ENCODE results near the gene BCL11B.

DNA sequence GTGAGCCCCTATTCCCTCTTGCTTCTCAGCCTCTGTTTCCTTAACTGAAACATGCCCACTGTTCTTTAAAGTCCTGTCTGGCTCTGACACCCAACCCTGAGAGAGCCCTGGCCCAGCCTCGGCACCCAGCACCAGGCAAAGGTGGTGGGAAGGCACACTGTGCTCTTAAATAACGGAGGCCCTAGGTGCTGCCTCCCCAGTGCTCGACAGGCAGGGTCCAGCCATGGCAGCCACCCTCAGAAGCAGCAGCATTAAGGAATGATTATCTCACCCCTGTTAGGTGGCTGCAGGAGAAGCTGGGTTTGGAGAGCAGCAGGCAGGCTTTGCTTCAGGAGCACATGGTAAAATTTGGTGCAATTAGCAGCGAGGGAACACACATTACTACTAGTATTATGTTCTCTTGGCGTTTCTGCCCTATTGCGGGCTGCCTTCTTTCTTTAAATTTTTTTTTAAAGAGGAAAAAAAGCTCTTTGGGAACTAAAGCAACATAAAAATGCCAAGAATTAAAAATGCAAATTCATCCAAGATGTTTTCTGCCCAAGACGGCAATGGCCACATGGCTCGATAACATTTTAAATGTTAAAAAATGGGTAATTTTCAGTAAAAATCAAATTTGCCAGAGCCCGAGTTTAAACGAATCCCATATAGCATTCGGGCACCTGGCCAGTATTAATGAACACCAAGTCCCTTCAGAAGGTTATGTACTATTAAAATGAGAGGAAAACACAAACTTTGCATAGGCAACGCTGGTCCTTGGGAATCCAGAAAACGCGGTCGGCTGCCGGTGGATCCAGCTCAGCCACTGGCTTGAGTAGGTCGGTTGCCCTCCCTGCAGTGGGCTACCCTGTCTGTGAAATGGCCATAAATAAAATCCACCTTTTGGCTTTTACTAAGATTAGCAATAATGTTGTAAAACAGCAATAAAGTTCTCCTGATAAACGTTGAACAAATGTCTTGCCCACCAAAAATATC is 152.2 kb downstream of the BCL11B start:
- TF ChIP-seq BCOR (IDR thresholded peaks at IDR 0.05) (no peak), ZFP36 (IDR thresholded peaks at IDR 0.05; ENCODE audit: low read depth, low read length, partially characterized antibody) (no peak), ZFP30 (CRISPR knock-in tag; IDR thresholded peaks at IDR 0.05; ENCODE audit: borderline replicate concordance) (no peak), SMAD3 (CRISPR knock-in tag; conservative IDR thresholded peaks at IDR 0.05) (no peak), NR2C1 (IDR thresholded peaks at IDR 0.05) (no peak), NR2C1 (tag; IDR thresholded peaks at IDR 0.05) (no peak), SREBF1 (IDR thresholded peaks at IDR 0.05; ENCODE audit: borderline replicate concordance, low read depth, low read length) (no peak), POLR2AphosphoS5 (IDR thresholded peaks at IDR 0.05; ENCODE audit: control insufficient read depth, insufficient read depth, low read depth, low read length) (no peak), POLR2A (conservative IDR thresholded peaks at IDR 0.05) (no peak), ZNF12 (CRISPR knock-in tag; IDR thresholded peaks at IDR 0.05) (no peak), MAFK (IDR thresholded peaks at IDR 0.05; ENCODE audit: low read length) (no peak), EZH2 (IDR thresholded peaks at IDR 0.05; ENCODE audit: borderline replicate concordance, low read depth, low read length) (no peak), SREBF2 (CRISPR knock-in tag; IDR thresholded peaks at IDR 0.05) (no peak)
- TF ChIP-seq, protein P1, sequence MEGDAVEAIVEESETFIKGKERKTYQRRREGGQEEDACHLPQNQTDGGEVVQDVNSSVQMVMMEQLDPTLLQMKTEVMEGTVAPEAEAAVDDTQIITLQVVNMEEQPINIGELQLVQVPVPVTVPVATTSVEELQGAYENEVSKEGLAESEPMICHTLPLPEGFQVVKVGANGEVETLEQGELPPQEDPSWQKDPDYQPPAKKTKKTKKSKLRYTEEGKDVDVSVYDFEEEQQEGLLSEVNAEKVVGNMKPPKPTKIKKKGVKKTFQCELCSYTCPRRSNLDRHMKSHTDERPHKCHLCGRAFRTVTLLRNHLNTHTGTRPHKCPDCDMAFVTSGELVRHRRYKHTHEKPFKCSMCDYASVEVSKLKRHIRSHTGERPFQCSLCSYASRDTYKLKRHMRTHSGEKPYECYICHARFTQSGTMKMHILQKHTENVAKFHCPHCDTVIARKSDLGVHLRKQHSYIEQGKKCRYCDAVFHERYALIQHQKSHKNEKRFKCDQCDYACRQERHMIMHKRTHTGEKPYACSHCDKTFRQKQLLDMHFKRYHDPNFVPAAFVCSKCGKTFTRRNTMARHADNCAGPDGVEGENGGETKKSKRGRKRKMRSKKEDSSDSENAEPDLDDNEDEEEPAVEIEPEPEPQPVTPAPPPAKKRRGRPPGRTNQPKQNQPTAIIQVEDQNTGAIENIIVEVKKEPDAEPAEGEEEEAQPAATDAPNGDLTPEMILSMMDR (IDR thresholded peaks at IDR 0.05 in 2 of 3, conservative IDR thresholded peaks at IDR 0.05 in 1 of 3; ENCODE audit: insufficient read depth in 2 of 3, low read depth in 1 of 3, low read length in 3 of 3) = no peak
- TF ChIP-seq, protein P2, sequence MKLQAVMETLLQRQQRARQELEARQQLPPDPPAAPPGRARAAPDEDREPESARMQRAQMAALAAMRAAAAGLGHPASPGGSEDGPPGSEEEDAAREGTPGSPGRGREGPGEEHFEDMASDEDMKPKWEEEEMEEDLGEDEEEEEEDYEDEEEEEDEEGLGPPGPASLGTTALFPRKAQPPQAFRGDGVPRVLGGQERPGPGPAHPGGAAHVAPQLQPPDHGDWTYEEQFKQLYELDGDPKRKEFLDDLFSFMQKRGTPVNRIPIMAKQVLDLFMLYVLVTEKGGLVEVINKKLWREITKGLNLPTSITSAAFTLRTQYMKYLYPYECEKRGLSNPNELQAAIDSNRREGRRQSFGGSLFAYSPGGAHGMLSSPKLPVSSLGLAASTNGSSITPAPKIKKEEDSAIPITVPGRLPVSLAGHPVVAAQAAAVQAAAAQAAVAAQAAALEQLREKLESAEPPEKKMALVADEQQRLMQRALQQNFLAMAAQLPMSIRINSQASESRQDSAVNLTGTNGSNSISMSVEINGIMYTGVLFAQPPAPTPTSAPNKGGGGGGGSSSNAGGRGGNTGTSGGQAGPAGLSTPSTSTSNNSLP (IDR thresholded peaks at IDR 0.05; ENCODE audit: borderline replicate concordance, low read depth, low read length) = no peak
